HG02623 (cell line): Measurements from ENCODE around the gene DYSF.

ENCODE experiments used
- ATAC-seq: cut with Tn5 transposase; IDR thresholded peaks from one replicate; pipeline ENCODE4 v1.9.1; 2021; ENCODE audit warnings: moderate library complexity; ENCODE audit not compliant: unreplicated experiment

The DYSF gene

GRCh38 chr2:71716697-71717624 lies 263.6 kb downstream of the DYSF start:
- ATAC-seq: no peak

GRCh38 chr2:71718686-71719085 lies 265.3 kb downstream of the DYSF start:
- no peak for ATAC-seq

- no peak for ATAC-seq
Observed at GRCh38 chr2:71719520-71720282, 266.3 kb downstream of the DYSF start.

DNA sequence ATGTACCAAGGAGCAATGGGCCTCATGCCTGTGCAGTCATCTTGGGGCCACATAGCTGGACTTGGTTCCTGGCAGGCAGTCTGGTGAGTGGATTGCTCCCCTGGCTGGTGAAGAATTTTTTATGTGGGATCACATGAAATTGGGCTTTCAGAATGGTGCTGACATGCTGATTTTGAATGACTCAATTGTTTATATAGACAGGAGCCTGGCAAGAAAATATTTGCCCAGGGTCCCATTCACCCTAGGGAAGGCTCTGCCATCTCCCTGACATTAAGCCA lies 266.9 kb downstream of the DYSF start:
- ATAC-seq: no peak

DNA sequence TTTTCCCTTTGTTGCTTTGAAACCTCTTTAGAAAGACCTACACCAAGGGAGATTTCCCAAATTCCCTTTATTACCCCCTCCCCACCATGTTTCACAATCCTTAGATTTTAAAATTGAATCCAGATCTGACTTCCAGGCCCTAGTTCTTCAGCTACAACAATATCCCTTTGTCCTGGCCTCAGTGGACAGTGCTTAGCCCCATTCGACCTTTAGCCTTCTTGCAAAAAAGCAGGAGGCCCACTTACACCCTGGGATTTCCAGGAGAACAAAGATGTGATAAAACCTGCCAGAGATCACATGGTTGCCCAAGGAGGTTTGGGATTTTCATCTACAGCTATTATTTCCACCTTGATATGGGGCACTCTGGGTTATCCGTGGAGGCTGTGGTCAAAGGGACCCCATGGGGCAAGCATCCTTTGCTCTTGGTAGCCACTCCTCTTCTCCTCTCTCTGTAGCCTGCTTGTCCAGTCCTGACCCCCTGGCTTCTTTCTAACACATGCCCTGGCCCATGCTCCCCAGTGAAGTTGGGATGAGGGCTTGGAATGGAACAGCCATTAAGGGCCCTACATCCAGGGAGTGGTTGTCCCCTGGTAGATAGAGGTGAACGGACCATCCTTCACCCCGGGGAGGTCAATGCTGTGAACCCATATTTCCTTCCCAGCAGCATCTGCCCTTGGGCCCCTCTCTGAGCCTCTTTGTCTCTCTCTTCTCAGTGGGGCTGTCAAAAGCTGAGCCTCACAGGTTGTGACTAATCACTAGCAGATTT lies 267.4 kb downstream of the DYSF start:
- ATAC-seq: no peak

DNA sequence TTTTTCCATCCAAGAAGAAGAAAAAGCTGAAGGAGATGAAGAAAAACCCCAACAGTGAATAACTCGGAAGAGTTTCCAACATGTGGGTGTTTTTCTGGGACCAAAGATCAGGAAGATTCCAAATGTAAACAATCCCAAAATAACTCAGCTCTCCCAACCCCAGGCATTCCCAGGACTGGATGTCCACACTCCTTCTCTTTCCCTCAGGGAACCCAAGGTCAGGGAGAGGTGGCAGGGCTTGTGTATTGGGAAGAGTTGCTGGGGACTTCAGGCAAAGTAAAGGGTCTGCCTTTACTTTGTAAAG lies 268.0 kb downstream of the DYSF start:
- ATAC-seq: no peak

- no peak for ATAC-seq
Observed at GRCh38 chr2:71721669-71722068, 268.3 kb downstream of the DYSF start.

DNA sequence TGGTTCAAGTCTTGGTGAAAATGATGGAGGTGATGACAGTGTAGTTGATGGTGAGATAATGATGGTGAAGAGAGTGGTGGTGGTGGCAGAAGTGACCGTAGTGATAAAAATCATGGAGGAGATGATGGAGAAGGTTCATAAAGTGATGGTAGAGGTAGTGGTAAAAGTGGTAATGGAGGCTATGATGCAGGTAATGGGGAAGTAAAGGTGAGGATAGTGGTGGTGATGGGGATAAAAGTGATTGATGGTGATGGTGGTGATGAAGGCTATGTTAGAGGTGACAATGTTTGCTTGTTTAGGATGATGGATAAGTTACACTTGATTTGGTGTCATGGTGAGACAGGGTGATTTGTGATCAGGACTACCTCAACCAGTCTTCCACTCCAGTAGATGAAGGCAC lies 268.9 kb downstream of the DYSF start:
- ATAC-seq: no peak

DNA sequence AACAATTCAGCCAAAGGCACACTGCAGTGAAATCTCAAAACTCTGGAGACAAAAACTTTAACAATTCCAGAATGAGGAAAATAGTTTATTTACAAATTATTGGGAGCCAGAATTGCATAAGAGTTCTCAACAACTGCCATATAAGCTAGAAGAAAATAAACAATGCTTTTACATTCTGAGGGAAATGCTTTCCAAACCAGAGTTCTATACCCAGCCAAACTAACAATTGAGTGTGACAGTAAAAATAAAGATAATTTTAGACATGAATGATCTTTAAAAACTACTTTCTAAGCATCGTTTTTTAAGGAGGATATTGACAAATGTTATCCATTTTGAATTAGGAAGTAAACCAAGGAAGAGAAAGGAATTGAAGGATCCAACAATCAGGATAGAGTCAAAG lies 271.4 kb downstream of the DYSF start:
- ATAC-seq: no peak

DNA sequence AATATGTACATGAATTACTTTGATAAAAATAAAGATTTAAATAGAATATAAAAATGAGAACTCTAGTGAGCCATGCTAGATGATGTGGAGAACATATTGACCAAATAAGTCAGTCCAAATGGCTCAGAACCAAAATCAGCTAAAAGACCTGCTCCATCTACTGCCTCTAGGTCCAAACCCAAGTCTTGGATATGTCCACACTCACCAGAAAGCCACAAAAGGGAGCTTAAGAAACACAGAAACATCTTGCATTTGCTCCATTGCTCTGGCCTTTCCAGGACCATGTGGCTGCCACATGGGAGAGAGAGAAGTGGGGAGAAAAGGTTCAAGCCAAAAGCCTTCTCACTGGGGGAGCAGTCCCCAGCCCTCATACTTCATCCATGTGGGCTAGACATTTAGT lies 272.5 kb downstream of the DYSF start:
- no peak for ATAC-seq

- no peak for ATAC-seq
Observed at GRCh38 chr2:71727562-71727961, 274.2 kb downstream of the DYSF start.

DNA sequence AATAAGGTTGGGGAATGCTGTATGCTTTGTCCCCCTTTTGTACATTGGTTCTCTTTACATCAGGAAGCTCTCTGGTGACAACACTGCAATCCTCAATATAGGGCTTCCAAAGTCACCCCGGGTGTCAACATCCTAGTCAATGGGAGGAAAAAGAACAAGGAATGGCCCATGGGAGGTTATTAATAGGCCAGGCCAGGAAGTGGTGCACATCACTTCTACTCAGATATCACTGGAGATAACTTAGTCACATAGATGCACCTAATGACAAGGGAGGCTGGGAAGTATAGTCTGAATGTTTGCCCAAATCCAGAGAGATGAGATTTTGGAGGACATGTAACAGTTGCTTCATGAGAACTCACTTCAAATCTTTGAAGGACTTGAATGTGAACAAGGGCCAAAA lies 274.7 kb downstream of the DYSF start:
- ATAC-seq: no peak

GRCh38 chr2:71730785-71731383 lies 277.5 kb downstream of the DYSF start:
- ATAC-seq: no peak

DNA sequence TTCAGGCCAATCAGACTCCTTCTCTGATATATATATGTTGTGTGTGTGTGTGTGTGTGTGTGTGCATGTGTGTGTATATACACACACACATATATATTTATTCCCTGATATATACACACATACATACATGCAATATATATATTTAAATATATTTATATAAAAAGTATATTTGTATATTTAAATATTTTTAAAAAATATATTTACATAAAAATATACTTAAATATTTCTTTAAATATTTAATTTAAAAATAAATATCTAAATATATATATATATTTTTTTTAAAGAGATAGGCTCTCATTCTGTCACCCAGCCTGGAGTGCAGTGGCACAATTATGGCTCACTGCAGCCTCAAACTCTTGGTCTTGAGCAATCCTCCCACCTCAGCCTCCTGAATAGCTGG lies 281.3 kb downstream of the DYSF start:
- ATAC-seq: no peak

- ATAC-seq: no peak
Observed at GRCh38 chr2:71735676-71736075, 282.3 kb downstream of the DYSF start.
